Right atrium auricular region (tissue), 2 donors: ENCODE results near the gene IFIT5. TPM values are rescaled to one million over a fixed set of nuclear protein-coding genes. Genes with fewer than 3 reads are reported as not detected.
A peak's percentile ranks its signal among the peaks of the same experiment; 100 is the strongest.
"Not testable (repeated sequence)": the region's sequence is repeated elsewhere in the genome, so short reads cannot be mapped to it uniquely, and the experiment has no call there.

ENCODE experiments used
- DNase-seq: peaks from one replicate; pipeline ENCODE4 v3.0.0-alpha.2; 2019; ENCODE audit warnings: low spot score
- H3K27ac ChIP-seq, 2 donors: fragments of 200-600 bp; sonication (generic); 1 replicate in 1 of 2; 2 replicates in 1 of 2; pipeline ENCODE4 v1.5.1; 2016 to 2019
- H3K27me3 ChIP-seq, 2 donors: fragments of 200-600 bp; sonication (generic); one replicate each; pipeline versions ENCODE4 v1.5.1 to v1.6.0; 2017 to 2019
- H3K36me3 ChIP-seq: fragments of 200-600 bp; sonication (generic); one replicate; pipeline ENCODE4 v1.5.1; 2016
- H3K4me1 ChIP-seq, 2 donors: fragments of 200-600 bp; sonication (generic); one replicate each; pipeline versions ENCODE4 v1.5.1 to v1.6.0; 2017 to 2019
- H3K4me3 ChIP-seq, 2 donors: fragments of 200-600 bp; sonication (generic); 1 replicate in 1 of 2; 2 replicates in 1 of 2; pipeline ENCODE4 v1.5.1; 2017 to 2019; ENCODE audit warnings: mild to moderate bottlenecking in 1 of 2, moderate library complexity in 1 of 2
- H3K9me3 ChIP-seq, 2 donors: fragments of 200-600 bp; sonication (generic); one replicate each; pipeline ENCODE4 v1.5.1; 2019
- total RNA-seq, 2 donors: library from RNA; depleted of rRNA; stranded (reverse); fragments of >200 nt; gene quantifications; one replicate each; pipeline ENCODE4 v1.1.0, GENCODE V29; 2016
- TF ChIP-seq, protein P1 (sequence below), 2 donors: fragments of 200-600 bp; sonication (generic); IDR thresholded peaks; one replicate each; pipeline ENCODE4 v1.5.1; 2019; ENCODE audit warnings: antibody characterized with exemption in 2 of 2

Gene IFIT5
- total RNA-seq, 2 donors from 2014 or later = 6.9 to 11.1 TPM

- no peaks in the 10 kb centered on the region for H3K27me3 ChIP-seq
- TF ChIP-seq, protein P1, sequence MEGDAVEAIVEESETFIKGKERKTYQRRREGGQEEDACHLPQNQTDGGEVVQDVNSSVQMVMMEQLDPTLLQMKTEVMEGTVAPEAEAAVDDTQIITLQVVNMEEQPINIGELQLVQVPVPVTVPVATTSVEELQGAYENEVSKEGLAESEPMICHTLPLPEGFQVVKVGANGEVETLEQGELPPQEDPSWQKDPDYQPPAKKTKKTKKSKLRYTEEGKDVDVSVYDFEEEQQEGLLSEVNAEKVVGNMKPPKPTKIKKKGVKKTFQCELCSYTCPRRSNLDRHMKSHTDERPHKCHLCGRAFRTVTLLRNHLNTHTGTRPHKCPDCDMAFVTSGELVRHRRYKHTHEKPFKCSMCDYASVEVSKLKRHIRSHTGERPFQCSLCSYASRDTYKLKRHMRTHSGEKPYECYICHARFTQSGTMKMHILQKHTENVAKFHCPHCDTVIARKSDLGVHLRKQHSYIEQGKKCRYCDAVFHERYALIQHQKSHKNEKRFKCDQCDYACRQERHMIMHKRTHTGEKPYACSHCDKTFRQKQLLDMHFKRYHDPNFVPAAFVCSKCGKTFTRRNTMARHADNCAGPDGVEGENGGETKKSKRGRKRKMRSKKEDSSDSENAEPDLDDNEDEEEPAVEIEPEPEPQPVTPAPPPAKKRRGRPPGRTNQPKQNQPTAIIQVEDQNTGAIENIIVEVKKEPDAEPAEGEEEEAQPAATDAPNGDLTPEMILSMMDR (IDR thresholded peaks at IDR 0.05) = no peak
- DNase-seq = no peak
These were observed 31.6 kb upstream of the IFIT5 start for GRCh38 chr10:89382757-89383156.

DNA sequence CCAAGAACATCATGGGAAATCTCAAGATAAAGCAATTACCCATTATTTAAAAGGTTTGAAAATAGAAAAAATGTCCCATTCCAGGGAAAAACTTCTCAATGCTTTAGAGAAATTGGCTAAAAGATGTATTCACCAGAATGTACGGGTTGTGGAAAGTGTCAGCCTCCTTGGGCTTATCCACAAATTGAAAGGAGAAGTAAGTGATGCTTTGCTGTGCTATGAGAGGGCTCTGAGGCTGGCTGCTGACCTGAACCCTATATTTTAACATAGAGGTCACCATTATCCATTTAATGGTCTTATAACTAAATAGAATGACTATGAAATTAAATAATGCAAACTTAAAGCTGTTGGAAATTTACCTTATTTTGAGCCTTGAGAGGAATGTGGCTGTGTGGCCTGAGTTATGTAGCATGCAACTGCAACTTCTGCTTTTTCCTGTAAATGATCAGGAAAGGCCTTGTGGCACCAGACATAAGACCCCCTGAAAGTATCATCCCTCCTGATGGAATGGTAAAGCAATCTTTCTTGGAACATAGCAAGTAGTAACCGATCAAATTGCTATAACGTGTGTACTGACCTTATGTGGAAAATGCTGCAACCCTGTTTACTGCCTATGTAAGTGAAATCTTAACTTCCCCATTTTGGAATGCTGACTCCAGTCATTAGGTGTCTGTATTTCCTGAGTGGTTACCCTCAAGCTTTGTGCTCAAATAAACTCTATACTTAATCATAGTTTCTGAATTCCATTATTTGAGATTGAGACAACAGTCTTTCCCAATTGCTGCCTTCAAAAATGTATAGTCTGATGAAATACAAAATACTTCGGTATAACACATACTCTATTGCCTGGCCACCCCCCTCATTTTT is 29.7 kb upstream of the IFIT5 start:
- H3K9me3 ChIP-seq = no peaks in the 10 kb centered on the region
- TF ChIP-seq, protein P1 (IDR thresholded peaks at IDR 0.05) = no peak
- no peaks in the 10 kb centered on the region for H3K27me3 ChIP-seq
- no peak for DNase-seq
- no peak overlapping the region for H3K27ac ChIP-seq
- H3K36me3 ChIP-seq = no peaks in the 10 kb centered on the region
- H3K4me3 ChIP-seq = no peak overlapping the region
- no peaks in the 10 kb centered on the region for H3K4me1 ChIP-seq

More at GRCh38 chr10:89382757-89383156, 31.6 kb upstream of the IFIT5 start:
- H3K27ac ChIP-seq = no peak overlapping the region
- H3K4me1 ChIP-seq = no peaks in the 10 kb centered on the region
- H3K36me3 ChIP-seq = no peaks in the 10 kb centered on the region
- no peak overlapping the region for H3K4me3 ChIP-seq
- no peaks in the 10 kb centered on the region for H3K9me3 ChIP-seq

GRCh38 chr10:89388806-89389205 is 25.6 kb upstream of the IFIT5 start:
- Histone ChIP-seq H3K9me3 (no peaks in the 10 kb centered on the region), H3K4me3 (no peak overlapping the region), H3K27ac (no peak overlapping the region), H3K27me3 (no peaks in the 10 kb centered on the region), H3K36me3 (no peaks in the 10 kb centered on the region), H3K4me1 (peaks cover 0 to 31% of the 10 kb centered on the region in 2 donors)
- TF ChIP-seq, protein P1 (IDR thresholded peaks at IDR 0.05) = no peak
- DNase-seq = no peak

DNA sequence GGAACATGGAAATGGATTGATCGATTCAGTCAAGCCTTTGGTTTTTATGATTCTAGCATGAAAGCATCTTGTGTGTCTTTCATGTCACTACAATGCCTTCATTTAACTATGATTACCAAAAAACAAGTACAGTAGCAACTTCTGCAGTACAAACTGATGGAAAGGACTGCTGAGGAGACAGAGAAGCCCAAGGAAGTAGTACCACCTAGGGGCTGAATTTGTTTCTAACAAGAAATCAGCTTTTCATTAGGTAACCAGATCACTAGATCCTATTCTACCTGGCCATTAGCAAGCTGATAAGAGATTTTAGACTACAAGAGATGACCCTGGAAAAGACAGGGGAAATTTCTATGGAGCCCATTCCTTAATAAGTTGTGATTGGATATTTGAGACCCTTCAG is 25.1 kb upstream of the IFIT5 start:
- Histone ChIP-seq H3K27ac (no peak overlapping the region), H3K4me3 (no peak overlapping the region), H3K4me1 (peaks cover 0 to 36% of the 10 kb centered on the region in 2 donors), H3K36me3 (no peaks in the 10 kb centered on the region), H3K27me3 (no peaks in the 10 kb centered on the region), H3K9me3 (no peaks in the 10 kb centered on the region)
- no peak for DNase-seq
- TF ChIP-seq, protein P1 (IDR thresholded peaks at IDR 0.05) = peak in 1 of 2 donors; percentile 62

GRCh38 chr10:89390476-89391225 is 23.7 kb upstream of the IFIT5 start:
- TF ChIP-seq, protein P1 (IDR thresholded peaks at IDR 0.05) = no peak
- Histone ChIP-seq H3K27me3 (no peaks in the 10 kb centered on the region), H3K27ac (peak overlapping the region; percentile 80 to 85), H3K4me1 (peaks cover 0 to 45% of the 10 kb centered on the region in 2 donors), H3K36me3 (no peaks in the 10 kb centered on the region), H3K4me3 (no peak overlapping the region), H3K9me3 (no peaks in the 10 kb centered on the region)
- DNase-seq = no peak

- peaks cover 0 to 45% of the 10 kb centered on the region in 2 donors for H3K4me1 ChIP-seq
- not testable (repeated sequence) for H3K4me3 ChIP-seq, H3K36me3 ChIP-seq, H3K27me3 ChIP-seq, DNase-seq, H3K9me3 ChIP-seq
- H3K27ac ChIP-seq = peak overlapping the region; percentile 80 to 85
These were observed 23.2 kb upstream of the IFIT5 start for GRCh38 chr10:89391226-89391576.
